HG03575 (cell line): ENCODE results near the gene WFIKKN2.

Experiments used
- ATAC-seq: cut with Tn5 transposase; IDR thresholded peaks from one replicate; pipeline ENCODE4 v1.9.1; 2021; ENCODE audit not compliant: unreplicated experiment, insufficient number of reproducible peaks, low FRiP score; ENCODE audit errors: extremely low read depth

Gene WFIKKN2

DNA sequence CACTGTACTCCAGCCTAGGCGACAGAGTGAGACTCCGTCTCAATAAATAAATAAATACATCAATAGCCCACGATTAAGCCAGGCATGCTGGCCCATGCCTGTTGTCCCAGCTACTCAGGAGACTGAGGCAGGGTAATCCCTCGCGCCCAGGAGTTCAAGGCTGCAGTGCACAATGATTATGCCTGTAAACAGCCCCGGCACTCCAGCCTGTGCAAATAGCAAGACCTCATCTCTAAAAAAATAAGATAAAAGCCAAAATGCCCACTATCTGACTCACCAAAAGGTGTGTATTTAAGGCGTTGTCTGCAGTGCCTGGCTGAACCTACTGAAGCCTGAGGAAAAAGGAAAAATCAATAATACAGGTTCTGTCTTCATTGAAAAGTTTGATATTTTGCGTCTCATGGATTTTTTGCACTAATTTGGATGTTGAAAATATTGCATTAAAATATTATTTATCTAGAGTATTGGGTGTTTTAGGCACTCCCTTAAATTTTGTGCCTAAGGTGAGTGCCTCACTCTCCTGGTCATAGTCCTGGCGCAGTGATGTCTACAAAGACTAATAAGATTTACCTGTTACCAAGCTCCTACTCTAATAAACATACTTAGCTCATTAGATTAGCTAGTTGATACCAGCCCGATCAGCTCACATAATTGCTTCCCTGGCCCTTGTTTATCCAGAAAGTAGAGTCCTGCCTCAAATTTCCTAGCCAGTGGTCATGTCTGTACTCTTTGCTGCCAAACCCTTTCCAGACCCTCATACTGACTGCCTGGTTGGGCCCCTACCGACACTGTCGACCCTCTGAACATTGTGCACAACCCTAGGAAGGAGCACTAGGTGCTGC lies 55.5 kb downstream of the WFIKKN2 start:
- ATAC-seq: no peak

- ATAC-seq: no peak
Observed at GRCh38 chr17:50891577-50891989, 56.2 kb downstream of the WFIKKN2 start.
